Stimulated activated CD8-positive, alpha-beta memory T cell treated with anti-CD3 and anti-CD28 coated beads, Interleukin-4, amount 100 ng/mL, for 4 hours (primary cell): ENCODE data around the gene SEPTIN8.

Experiments used
- DNase-seq, 2 donors: peaks; one replicate each; pipeline ENCODE4 v3.0.0-alpha.2; 2020; ENCODE audit warnings: low read depth in 2 of 2, low spot score in 1 of 2

The SEPTIN8 gene

GRCh38 chr5:132750471-132751230, 26.4 kb downstream of the SEPTIN8 start:
- no peak for DNase-seq

- no peak for DNase-seq
These were observed 27.5 kb downstream of the SEPTIN8 start for GRCh38 chr5:132749506-132749905.

- no peak for DNase-seq
These were observed 28.5 kb downstream of the SEPTIN8 start for GRCh38 chr5:132748522-132749000.

GRCh38 chr5:132747616-132748440, 29.2 kb downstream of the SEPTIN8 start:
- peak; percentile 9 to 32 for DNase-seq

- peak; percentile 42 to 47 for DNase-seq
These were observed 30.0 kb downstream of the SEPTIN8 start, which contains the start of gene CCNI2 for GRCh38 chr5:132746954-132747615. Gene CCNI2 (plus strand): TSS chr5:132747426. CDS start chr5:132747496, 70 bp downstream.

- no peak for DNase-seq
These were observed 30.5 kb downstream of the SEPTIN8 start for GRCh38 chr5:132746592-132746953.

GRCh38 chr5:132744659-132745058, 32.4 kb downstream of the SEPTIN8 start:
- no peak for DNase-seq

GRCh38 chr5:132742626-132743025, 34.4 kb downstream of the SEPTIN8 start:
- no peak for DNase-seq

GRCh38 chr5:132742158-132742557, 34.9 kb downstream of the SEPTIN8 start:
- DNase-seq, result no peak

- no peak for DNase-seq
These were observed 37.8 kb downstream of the SEPTIN8 start for GRCh38 chr5:132739232-132739631.

- DNase-seq, result no peak
These were observed 38.9 kb downstream of the SEPTIN8 start for GRCh38 chr5:132737982-132738681.

GRCh38 chr5:132736853-132737833, 39.9 kb downstream of the SEPTIN8 start, which contains the start of gene KIF3A:
Gene KIF3A (minus strand): TSS chr5:132737546. CDS start chr5:132737419, 127 bp downstream.
- DNase-seq, result peak; percentile 97 to 98

GRCh38 chr5:132734687-132735086, 42.4 kb downstream of the SEPTIN8 start:
- no peak for DNase-seq

- DNase-seq, result no peak
These were observed 43.4 kb downstream of the SEPTIN8 start for GRCh38 chr5:132733499-132734148.

- DNase-seq, result no peak
These were observed 47.1 kb downstream of the SEPTIN8 start for GRCh38 chr5:132729896-132730295.

GRCh38 chr5:132725745-132726144, 51.3 kb downstream of the SEPTIN8 start:
- DNase-seq, result no peak

GRCh38 chr5:132718544-132719312, 58.3 kb downstream of the SEPTIN8 start:
- DNase-seq, result no peak
